Measurements from ENCODE around the gene TCERG1. TPM values are rescaled to one million over a fixed set of nuclear protein-coding genes. Genes with fewer than 3 reads are reported as not detected.

The TCERG1 gene

Small RNA genes within 50 kb of the gene (small RNA-seq; reads per million reads assigned to genes)
- not detected for gene RF02271 (ENCODE audit: low read depth)

Measured in mesenchymal stem cell (in vitro differentiated cells and primary cell).